GM23338 (cell line): ENCODE results near the gene MYO5B. TPM values are rescaled to one million over a fixed set of nuclear protein-coding genes. Genes with fewer than 3 reads are reported as not detected.

ENCODE experiments used
- ATAC-seq: fragments of 200-7000 bp; cut with Tn5 transposase; 3 replicates; pipeline ENCODE4 v1.9.1; 2020
- DNase-seq: peaks from one replicate; pipeline ENCODE4 v3.0.0-alpha.2; 2015; ENCODE audit warnings: low spot score
- H2AFZ ChIP-seq: fragments of 200-600 bp; sonication (generic); 2 replicates; pipeline ENCODE4 v1.8.0; 2016; ENCODE audit warnings: antibody characterized with exemption, mild to moderate bottlenecking, moderate library complexity
- H3F3A ChIP-seq: fragments of 200-600 bp; sonication (generic); replicated peaks from 2 replicates; pipeline ENCODE4 v1.8.0; 2017; ENCODE audit warnings: antibody characterized with exemption, mixed run types, low read depth
- H3K27ac ChIP-seq: fragments of 200-600 bp; sonication (generic); 2 replicates; pipeline ENCODE4 v1.6.1; 2016; ENCODE audit warnings: low read depth
- H3K27me3 ChIP-seq: fragments of 200-600 bp; sonication (generic); 2 replicates; pipeline ENCODE4 v1.8.0; 2016; ENCODE audit warnings: mild to moderate bottlenecking, mixed run types, moderate library complexity; ENCODE audit not compliant: insufficient read depth
- H3K36me3 ChIP-seq: fragments of 200-600 bp; sonication (generic); 2 replicates; pipeline ENCODE4 v1.8.0; 2016; ENCODE audit warnings: mild to moderate bottlenecking; ENCODE audit not compliant: insufficient read depth
- H3K4me1 ChIP-seq: fragments of 200-600 bp; sonication (generic); 2 replicates; pipeline ENCODE4 v1.8.0; 2016; ENCODE audit warnings: mild to moderate bottlenecking, moderate library complexity; ENCODE audit not compliant: insufficient read depth
- H3K4me2 ChIP-seq: fragments of 200-600 bp; sonication (generic); 2 replicates; pipeline ENCODE4 v1.7.1; 2017; ENCODE audit warnings: mixed run types
- H3K4me3 ChIP-seq: fragments of 200-600 bp; sonication (generic); 2 replicates; pipeline ENCODE4 v1.6.1; 2016; ENCODE audit warnings: mixed run types
- H3K79me2 ChIP-seq: fragments of 200-600 bp; sonication (generic); replicated peaks from 2 replicates; pipeline ENCODE4 v1.8.0; 2017; ENCODE audit warnings: mild to moderate bottlenecking; ENCODE audit not compliant: insufficient read depth
- H3K9me2 ChIP-seq: fragments of 200-600 bp; sonication (generic); 2 replicates; pipeline ENCODE4 v1.8.0; 2017; ENCODE audit not compliant: insufficient read depth
- H4K20me1 ChIP-seq: fragments of 200-600 bp; sonication (generic); replicated peaks from 2 replicates; pipeline ENCODE4 v1.8.0; 2017; ENCODE audit warnings: mild to moderate bottlenecking; ENCODE audit not compliant: insufficient read depth
- H3K27ac Mint-ChIP-seq: 2 replicates; pipeline ENCODE4 v1.8.0; 2020; ENCODE audit warnings: inconsistent platforms, mild to moderate bottlenecking, moderate library complexity, mixed read lengths
- H3K27me3 Mint-ChIP-seq: 3 replicates; pipeline ENCODE4 v1.8.0; 2022; ENCODE audit warnings: low read depth, mild to moderate bottlenecking, moderate library complexity, mixed read lengths, inconsistent platforms; ENCODE audit not compliant: insufficient read depth, poor library complexity
- H3K36me3 Mint-ChIP-seq: 3 replicates; pipeline ENCODE4 v1.8.0; 2021; ENCODE audit warnings: low read depth, mild to moderate bottlenecking, inconsistent platforms, moderate library complexity, mixed read lengths
- H3K4me1 Mint-ChIP-seq: 3 replicates; pipeline ENCODE4 v1.8.0; 2020; ENCODE audit warnings: mild to moderate bottlenecking, inconsistent platforms, mixed read lengths
- H3K4me3 Mint-ChIP-seq: 3 replicates; pipeline ENCODE4 v1.8.0; 2021; ENCODE audit warnings: moderate library complexity, mild to moderate bottlenecking, inconsistent platforms, mixed read lengths
- H3K9me3 Mint-ChIP-seq: 3 replicates; pipeline ENCODE4 v1.8.0; 2020; ENCODE audit warnings: moderate library complexity, mild to moderate bottlenecking, inconsistent platforms, mixed read lengths
- CREB1 ChIP-seq: fragments of 250-450 bp; sonication (Bioruptor Pico); IDR thresholded peaks from 2 replicates; pipeline ENCODE4 v1.5.0; 2020; ENCODE audit warnings: low read depth, mild to moderate bottlenecking, moderate library complexity
- CTCF ChIP-seq, 2 experiments: fragments of 200-600 bp in 1 of 2; sonication (generic) in 1 of 2; conservative IDR thresholded peaks; 2 replicates each; pipeline versions ENCODE4 v1.5.1 to v1.6.1; 2016 to 2017; ENCODE audit warnings: antibody characterized with exemption in 2 of 2, low read depth in 2 of 2, mild to moderate bottlenecking in 2 of 2, moderate library complexity in 1 of 2
- ETS1 ChIP-seq: IDR thresholded peaks from 2 replicates; pipeline ENCODE4 v1.6.1; 2016; ENCODE audit warnings: antibody characterized with exemption
- EZH2 ChIP-seq: fragments of 200-600 bp; sonication (generic); IDR thresholded peaks from one replicate; pipeline ENCODE4 v1.8.0; 2017; ENCODE audit warnings: antibody characterized with exemption, mild to moderate bottlenecking, low read depth; ENCODE audit not compliant: unreplicated experiment
- EZH2phosphoT487 ChIP-seq: fragments of 200-600 bp; sonication (generic); IDR thresholded peaks from one replicate; pipeline ENCODE4 v1.8.1; 2018; ENCODE audit warnings: antibody characterized with exemption; ENCODE audit not compliant: unreplicated experiment
- JUNB ChIP-seq: IDR thresholded peaks from one replicate; pipeline ENCODE4 v1.6.1; 2016; ENCODE audit warnings: antibody characterized with exemption; ENCODE audit not compliant: unreplicated experiment
- NANOG ChIP-seq: IDR thresholded peaks from 2 replicates; pipeline ENCODE4 v1.6.1; 2016; ENCODE audit warnings: antibody characterized with exemption, borderline replicate concordance
- POLR2AphosphoS5 ChIP-seq: IDR thresholded peaks from 2 replicates; pipeline ENCODE4 v1.6.1; 2016; ENCODE audit warnings: antibody characterized with exemption, low read depth
- REST ChIP-seq: IDR thresholded peaks from one replicate; pipeline ENCODE4 v1.6.1; 2018; ENCODE audit warnings: antibody characterized with exemption; ENCODE audit not compliant: unreplicated experiment
- STAT1 ChIP-seq: IDR thresholded peaks from one replicate; pipeline ENCODE4 v1.6.1; 2016; ENCODE audit warnings: antibody characterized with exemption; ENCODE audit not compliant: unreplicated experiment
- ZNF114 ChIP-seq: fragments of 250-450 bp; sonication (Bioruptor Pico); IDR thresholded peaks from 2 replicates; pipeline ENCODE4 v1.5.0; 2020; ENCODE audit warnings: mild to moderate bottlenecking, moderate library complexity
- ZNF331 ChIP-seq: fragments of 250-450 bp; sonication (Bioruptor Pico); IDR thresholded peaks from 2 replicates; pipeline ENCODE4 v1.5.0; 2020; ENCODE audit warnings: low read depth, mild to moderate bottlenecking, moderate library complexity
- ZNF462 ChIP-seq: fragments of 250-450 bp; sonication (Bioruptor Pico); IDR thresholded peaks from 2 replicates; pipeline ENCODE4 v1.5.0; 2020; ENCODE audit warnings: mild to moderate bottlenecking, moderate library complexity
- polyA plus RNA-seq: library from polyadenylated mRNA; unstranded; fragments of >200 nt; fragmentation: Nextera tagmentation; extraction: Ambion mirVana; gene quantifications from 2 replicates; pipeline ENCODE4 v1.2.1, GENCODE V29; 2016
- total RNA-seq: library from RNA; depleted of rRNA; stranded (reverse); fragments of >200 nt; shearing (Covaris generic); gene quantifications from 2 replicates; pipeline ENCODE4 v1.2.3, GENCODE V29; 2014

MYO5B gene
- total and polyA plus RNA-seq, 2 experiments from 2014 or later = 3.2 to 19.1 TPM

- TF ChIP-seq CREB1 = no peak
- no peak for TF ChIP-seq STAT1
- TF ChIP-seq NANOG = no peak
- TF ChIP-seq CTCF (conservative IDR thresholded peaks at IDR 0.05; ENCODE audit: low read depth in 2 of 2) = no peak
- TF ChIP-seq EZH2phosphoT487 = no peak
- TF ChIP-seq ZNF331 = no peak
- TF ChIP-seq JUNB = no peak
- no peak for TF ChIP-seq REST
- TF ChIP-seq POLR2AphosphoS5 = no peak
- TF ChIP-seq ETS1 = no peak
- TF ChIP-seq EZH2 = no peak
- TF ChIP-seq ZNF462 (CRISPR knock-in tag) = no peak
- no peak for TF ChIP-seq ZNF114
- peaks cover 15% of the 10 kb centered on the region for H3K4me1 Mint-ChIP-seq
- no peaks in the 10 kb centered on the region for H4K20me1 ChIP-seq
- no peak for ATAC-seq
- H3F3A ChIP-seq = no peaks in the 10 kb centered on the region
- peaks cover 2% of the 10 kb centered on the region for H3K27me3 Mint-ChIP-seq
- H3K36me3 ChIP-seq = no peaks in the 10 kb centered on the region
- no peak overlapping the region for H3K4me3 Mint-ChIP-seq
- H3K27ac ChIP-seq = no peak overlapping the region
- no peak overlapping the region for H3K27ac Mint-ChIP-seq
- H3K4me2 ChIP-seq = no peak overlapping the region
- H3K36me3 Mint-ChIP-seq = no peaks in the 10 kb centered on the region
- H3K9me3 Mint-ChIP-seq = no peaks in the 10 kb centered on the region; the same call in 2 of the 3 replicates
- no peak overlapping the region for H3K4me3 ChIP-seq
- H3K4me1 ChIP-seq = peaks cover 11% of the 10 kb centered on the region
- H2AFZ ChIP-seq = no peak overlapping the region
- H3K79me2 ChIP-seq = no peaks in the 10 kb centered on the region
- DNase-seq = no peak
- peaks cover 7% of the 10 kb centered on the region; the same call in 1 of the 2 replicates for H3K9me2 ChIP-seq
- H3K27me3 ChIP-seq = no peaks in the 10 kb centered on the region
Measured at GRCh38 chr18:50076277-50076676, 118.7 kb downstream of the MYO5B start.
